ENCODE results near the gene RALGPS2.
"Not testable (repeated sequence)": the region's sequence is repeated elsewhere in the genome, so short reads cannot be mapped to it uniquely, and the experiment has no call there.

Gene RALGPS2

GRCh38 chr1:178784131-178784536 lies 59.1 kb downstream of the RALGPS2 start:
- no peak for DNase-seq

DNA sequence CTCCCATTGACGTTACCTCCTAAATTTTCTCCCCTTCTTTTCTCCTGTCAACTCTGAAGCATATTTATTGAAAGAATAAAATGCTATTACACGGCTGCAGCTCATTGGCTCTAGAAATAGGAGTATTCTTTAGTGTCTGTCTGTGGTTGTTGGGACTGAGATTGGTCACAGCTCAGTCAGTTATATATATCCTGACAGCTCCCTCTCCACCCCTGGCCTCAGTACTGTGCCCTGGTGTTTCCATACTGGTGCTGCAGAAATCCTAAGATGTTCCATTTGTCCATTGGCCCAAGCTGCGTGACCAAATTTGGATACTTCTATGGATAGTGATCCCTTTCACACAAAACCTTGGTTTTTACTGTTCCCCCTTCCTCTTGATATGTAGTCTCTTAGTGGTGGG lies 67.3 kb downstream of the RALGPS2 start:
- no peak for DNase-seq

DNA sequence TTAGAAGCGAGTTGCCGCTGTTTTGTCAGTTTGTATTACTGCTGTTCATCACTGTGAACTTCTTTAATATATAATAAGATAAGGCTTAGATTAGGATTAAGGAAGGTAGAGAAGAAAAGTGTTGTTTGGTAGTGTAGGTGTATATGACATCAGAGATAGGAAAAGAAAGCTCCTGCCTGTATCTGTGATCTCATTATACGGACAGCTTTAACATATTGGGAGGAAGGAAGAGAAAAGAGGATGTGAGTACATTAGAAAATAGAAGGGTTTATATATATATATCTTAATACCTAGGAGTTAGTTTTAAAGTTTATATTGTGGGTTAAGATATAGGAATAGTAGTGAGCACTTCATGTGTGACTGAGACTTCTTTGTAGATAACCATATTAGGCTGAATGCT lies 71.0 kb downstream of the RALGPS2 start:
- DNase-seq = no peak

DNA sequence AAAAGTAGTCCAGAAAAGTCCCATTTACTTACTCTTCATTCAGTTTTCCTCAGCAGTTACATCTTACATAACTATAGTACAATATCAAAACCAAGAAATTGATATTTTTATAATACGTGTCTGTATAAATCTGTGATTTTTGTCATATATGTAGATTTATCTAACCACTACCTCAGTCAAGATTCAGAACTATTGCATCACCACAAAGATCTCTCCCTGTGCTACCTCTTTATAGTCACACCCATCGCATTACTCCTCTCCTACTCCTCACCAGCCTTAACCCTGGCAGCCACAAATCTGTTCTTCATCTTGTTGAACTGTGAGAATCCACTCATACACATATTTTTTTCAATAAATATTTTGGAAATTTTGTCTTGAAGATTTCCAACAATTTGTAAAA lies 72.5 kb downstream of the RALGPS2 start:
- DNase-seq = no peak

DNA sequence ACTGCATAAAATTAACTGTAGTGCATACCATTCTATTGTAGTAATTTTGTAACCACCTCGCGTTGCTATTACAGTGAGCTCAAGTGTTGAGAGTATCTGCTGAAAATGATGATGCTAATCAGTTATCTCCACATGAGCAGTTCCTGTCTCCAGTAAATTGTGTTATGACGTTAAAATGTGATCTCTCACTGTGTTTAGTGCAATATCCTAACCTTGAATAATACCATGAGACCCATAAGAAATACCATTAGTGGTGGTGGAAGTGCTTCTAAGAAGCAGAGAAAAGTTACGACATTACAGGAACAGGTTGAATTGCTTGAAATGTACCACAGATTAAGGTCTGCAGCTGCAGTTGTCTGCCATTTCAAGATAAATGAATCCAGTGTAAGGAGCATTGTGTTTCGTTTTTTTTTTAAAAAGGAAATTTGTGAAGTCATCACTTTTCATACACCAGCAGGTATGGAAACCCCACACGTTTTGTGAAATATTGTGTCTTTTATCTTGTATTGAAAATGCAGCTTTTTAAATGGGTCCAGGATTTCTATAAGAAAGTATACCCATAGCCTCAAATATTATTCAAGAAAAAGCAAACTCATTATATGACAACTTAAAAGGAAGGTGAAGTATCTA lies 73.3 kb downstream of the RALGPS2 start:
- no peak for DNase-seq

GRCh38 chr1:178802873-178803272 lies 77.8 kb downstream of the RALGPS2 start:
- no peak for DNase-seq

DNA sequence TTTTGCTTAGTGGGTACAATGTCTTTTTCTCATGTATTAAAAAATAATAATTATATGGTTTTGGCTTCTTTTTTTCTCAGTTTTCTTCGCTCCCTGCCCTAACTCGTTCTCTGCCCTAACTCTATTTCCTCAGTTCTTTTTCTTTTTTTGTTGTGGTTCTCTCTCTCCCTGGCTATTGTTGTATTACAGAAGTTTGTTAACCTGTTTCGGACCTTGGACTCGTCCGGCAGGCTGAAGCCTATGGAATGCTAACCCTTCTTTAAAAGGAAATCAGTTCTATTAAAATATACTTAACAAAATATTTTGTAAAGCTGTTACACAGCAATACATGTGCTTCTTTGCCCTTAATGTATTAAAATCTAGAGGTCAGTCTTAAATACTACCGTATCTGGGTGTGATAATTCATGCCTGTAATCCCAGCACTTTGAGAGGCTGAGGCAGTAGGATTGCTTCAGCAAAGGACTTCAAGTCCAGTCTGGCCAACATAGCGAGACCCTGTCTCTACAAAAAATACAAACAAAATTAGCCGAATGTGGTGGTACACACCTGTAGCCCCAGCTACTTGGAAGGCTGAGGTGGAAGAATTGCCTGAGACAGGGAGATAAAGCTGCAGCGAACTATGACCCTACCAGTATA lies 81.7 kb downstream of the RALGPS2 start:
- DNase-seq = no peak

DNA sequence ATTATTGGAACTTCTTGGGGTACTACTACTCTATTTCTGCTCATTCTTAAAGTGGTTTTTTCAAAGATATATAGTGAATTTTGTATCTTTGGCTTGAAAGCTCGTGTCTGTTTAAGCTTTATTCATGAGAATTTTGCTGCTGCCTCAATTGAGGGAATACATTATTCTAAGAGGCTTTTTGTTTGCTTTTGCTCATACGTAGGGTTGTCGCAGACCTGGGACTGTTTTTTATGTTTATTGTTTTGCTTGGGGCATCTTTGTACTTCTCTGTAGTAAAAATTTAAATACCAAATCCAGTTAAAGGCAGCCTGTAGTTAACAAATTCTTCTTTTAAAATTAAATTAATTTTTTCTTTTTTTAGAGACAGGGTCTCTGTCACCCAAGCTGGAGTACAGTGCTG lies 83.5 kb downstream of the RALGPS2 start:
- DNase-seq = no peak

DNA sequence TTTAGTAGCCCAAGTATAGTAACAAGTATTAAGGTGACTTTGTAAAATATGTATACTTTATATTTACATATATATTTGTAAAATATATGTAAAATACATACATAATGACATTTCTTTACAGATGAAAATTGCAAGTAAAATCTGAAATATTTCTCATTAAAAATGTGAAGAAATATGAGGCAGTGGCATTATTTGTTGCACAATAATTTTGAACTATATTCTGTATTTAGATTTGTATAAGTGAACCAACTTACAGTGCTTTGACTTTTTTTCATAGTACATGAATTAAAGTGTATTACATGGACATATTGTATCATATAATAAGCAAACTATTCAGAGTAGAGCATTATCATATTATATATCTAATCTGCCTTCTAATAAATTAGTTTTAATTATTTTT lies 85.5 kb downstream of the RALGPS2 start:
- DNase-seq = no peak

DNA sequence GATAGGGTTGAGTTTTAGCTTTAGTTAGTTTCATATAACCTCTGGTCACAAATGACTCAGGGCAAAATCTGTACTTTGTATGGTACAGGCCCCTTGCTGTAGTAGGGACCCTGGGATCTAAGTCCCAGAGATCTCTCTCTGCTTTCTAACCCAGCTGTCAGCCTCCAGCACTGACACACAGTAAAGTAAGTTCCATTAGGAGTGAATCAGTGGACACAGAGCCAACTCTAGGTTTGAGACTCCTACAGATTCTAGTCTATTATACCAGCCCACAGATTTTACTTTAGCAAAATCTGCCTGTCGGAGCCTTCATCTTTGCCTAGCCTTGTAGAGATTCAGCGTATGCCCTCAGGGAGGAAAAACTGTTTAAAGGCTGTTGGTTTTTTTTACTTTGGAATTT lies 93.4 kb downstream of the RALGPS2 start:
- DNase-seq = no peak

- no peak for DNase-seq
Measured at GRCh38 chr1:178819123-178819522, 94.1 kb downstream of the RALGPS2 start.

- DNase-seq = no peak
Measured at GRCh38 chr1:178821134-178821866, 96.3 kb downstream of the RALGPS2 start.

- no peak for DNase-seq
Measured at GRCh38 chr1:178825167-178825566, 100.1 kb downstream of the RALGPS2 start.

GRCh38 chr1:178844436-178844835 lies 119.4 kb downstream of the RALGPS2 start:
- no peak for DNase-seq

DNA sequence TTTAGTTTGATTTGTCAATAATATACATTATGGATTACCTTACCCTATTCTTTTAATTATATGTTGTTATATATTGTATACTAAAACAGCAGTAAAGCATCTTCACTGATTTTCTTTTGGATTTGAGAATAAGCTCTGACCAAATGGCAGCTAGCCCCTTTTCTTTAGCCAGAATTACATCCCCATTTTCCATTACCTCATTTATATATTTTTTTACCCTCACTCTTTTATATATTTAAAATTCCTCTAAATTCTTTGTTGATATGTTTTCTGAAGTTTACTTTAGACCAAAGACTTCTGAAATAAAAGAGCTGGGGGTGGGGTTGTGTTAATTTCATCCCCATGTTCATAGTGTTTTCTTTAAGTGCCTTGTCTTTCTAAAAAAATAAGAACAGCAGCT lies 121.3 kb downstream of the RALGPS2 start:
- DNase-seq = no peak

DNA sequence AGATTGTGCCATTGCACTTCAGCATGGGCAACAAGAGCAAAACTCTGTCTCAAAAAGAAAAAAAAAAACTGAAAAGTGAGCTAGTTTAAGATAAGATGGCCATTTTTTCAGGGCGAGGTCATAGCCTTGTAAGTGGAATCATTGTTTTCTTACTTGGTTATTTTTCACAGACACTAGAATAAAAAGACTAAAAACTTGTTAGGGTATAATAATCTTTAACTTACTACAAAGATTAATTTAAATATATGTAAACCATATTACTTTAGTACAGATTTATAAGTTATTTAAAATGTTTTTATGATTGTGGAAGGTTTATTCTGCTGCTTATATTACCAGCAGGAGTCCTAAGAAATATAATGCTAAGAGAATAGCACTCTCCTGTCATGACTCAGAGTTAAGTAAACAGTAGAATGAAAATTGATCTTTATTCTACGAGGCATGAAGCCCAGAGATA lies 122.4 kb downstream of the RALGPS2 start:
- no peak for DNase-seq

- not testable (repeated sequence) for DNase-seq
Measured at GRCh38 chr1:178847919-178848318, 122.9 kb downstream of the RALGPS2 start.

GRCh38 chr1:178849918-178850317 lies 124.9 kb downstream of the RALGPS2 start:
- no peak for DNase-seq

DNA sequence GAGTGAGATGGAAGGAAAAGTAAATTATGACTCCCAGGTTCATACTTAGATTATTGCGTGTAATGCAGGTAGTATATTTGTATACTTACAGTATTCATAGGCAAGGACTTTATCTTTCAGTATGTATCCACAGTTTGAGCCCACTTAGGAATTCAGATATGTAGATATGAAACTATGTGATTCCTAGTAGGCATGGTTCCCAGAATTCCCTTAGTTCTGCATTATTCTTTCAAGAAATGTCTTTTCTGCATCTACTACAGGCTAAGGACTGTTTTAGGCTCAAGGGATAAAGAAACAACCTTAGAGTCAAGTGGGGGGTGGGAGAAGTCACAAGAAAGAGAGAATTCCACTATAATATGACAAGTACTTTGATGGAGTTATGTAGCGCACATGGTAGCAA lies 132.1 kb downstream of the RALGPS2 start:
- DNase-seq = no peak

DNA sequence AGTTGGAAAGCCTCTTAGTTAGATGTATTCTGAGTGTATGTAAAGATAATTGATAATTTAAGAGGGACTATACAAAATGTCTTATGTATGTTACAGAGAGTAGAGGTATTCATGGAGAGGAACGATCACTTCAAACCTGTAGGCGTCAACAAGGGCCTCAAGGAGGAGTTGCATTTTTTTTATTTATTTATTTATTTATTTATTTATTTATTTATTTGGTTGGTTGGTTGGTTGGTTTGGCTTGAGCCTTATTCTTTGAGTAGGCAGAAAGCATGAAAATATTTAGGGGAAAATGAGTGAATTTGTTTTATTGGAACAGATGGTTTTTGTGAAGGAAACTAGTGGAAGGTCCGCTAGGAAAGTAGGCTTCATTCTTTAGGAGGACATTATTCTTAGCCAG lies 137.4 kb downstream of the RALGPS2 start:
- DNase-seq = no peak

GRCh38 chr1:178862864-178863263 lies 137.8 kb downstream of the RALGPS2 start:
- DNase-seq = no peak

- no peak for DNase-seq
Measured at GRCh38 chr1:178864326-178864725, 139.3 kb downstream of the RALGPS2 start.

- no peak for DNase-seq
Measured at GRCh38 chr1:178867670-178868069, 142.6 kb downstream of the RALGPS2 start.

- DNase-seq = no peak
Measured at GRCh38 chr1:178868706-178869105, 143.7 kb downstream of the RALGPS2 start.
